Mammary epithelial cell (primary cell): ENCODE data around the gene PARD3.

ENCODE experiments used
- CTCF ChIP-seq, 2 donors: IDR thresholded peaks in 1 of 2; conservative IDR thresholded peaks in 1 of 2; 2 replicates each; pipeline ENCODE4 v1.5.1; 2011 to 2012; ENCODE audit warnings: inconsistent platforms in 2 of 2, low read length in 2 of 2, mild to moderate bottlenecking in 2 of 2, control low read depth in 1 of 2, low read depth in 1 of 2; ENCODE audit not compliant: insufficient read depth in 1 of 2; ENCODE audit errors: extremely low read depth in 1 of 2
- EZH2 ChIP-seq: IDR thresholded peaks from 2 replicates; pipeline ENCODE4 v1.6.1; 2012; ENCODE audit warnings: low read length, inconsistent platforms, borderline replicate concordance

- TF ChIP-seq CTCF (conservative IDR thresholded peaks at IDR 0.05 in 1 of 2, IDR thresholded peaks at IDR 0.05 in 1 of 2; ENCODE audit: extremely low read depth in 1 of 2, insufficient read depth in 1 of 2, low read depth in 1 of 2, low read length in 2 of 2) (no peak), EZH2 (no peak)
These were observed 585.2 kb downstream of the PARD3 start for GRCh38 chr10:34229917-34230316.
